HG03378 (cell line): ENCODE results near the gene CRYAB.

ENCODE experiments used
- ATAC-seq: cut with Tn5 transposase; IDR thresholded peaks from one replicate; pipeline ENCODE4 v1.9.1; 2021; ENCODE audit warnings: mild to moderate bottlenecking, moderate library complexity; ENCODE audit not compliant: unreplicated experiment

CRYAB gene

GRCh38 chr11:111911563-111912401 is at the start of gene CRYAB:
CRYAB (minus strand) TSS chr11:111911770; CDS start chr11:111911724, 46 bp downstream.
- ATAC-seq: no peak

DNA sequence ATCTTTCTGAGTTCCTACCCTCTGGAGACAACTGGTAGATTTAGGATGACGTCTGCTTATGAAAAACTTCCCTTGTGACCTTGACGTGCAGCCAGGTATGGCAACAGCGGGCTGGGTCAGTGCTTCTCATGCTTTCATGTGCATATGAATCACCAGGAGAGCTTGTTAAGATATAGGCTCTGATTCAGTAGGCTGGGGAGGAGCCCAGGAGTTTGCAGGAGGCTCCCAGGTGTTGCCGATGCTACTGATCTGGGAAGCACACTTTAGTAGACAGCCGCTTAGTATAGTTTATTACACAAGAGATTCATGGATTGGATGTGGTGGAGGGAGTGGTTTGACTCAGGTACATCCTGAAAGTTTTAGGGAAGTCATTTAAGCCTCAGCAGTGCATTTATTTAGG is 49.3 kb upstream of the CRYAB start:
- no peak for ATAC-seq

DNA sequence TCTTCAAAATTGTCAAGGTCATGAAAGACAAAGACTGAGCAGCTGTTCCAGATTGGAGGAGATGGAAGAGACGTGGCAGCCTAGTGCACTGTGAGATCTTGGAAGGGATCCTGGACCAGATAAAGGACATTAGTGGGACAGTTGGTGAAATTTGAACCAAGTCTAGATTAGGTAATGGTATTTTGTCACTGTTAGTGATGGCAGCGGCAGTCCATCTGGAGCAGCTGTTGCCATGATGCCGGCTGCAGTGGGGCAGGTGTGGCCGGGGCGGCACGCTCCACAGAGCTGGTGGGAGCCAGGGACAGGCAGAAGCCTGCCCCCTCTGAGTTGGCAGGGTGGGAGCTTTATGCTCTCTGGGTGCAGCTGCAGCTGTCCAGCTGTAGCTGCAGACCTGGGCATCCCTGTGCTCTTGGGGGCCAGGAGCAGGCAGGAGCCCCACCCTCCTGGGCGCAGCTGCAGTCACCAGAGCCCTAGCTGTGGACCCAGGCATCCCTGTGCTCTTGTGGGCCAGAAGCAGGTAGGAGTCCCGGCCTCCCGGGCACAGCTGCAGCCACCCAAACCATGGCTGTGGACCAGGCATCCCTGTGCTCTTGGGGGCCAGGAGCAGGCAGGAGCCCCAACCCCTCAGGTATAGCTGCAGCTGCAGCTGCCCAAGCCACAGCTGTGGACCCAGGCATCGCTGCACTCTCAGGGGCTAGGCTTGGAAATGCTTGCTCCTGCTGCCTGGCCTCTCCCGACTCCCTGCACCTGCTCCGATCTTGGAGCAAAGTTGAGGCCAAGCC is 46.3 kb upstream of the CRYAB start:
- no peak for ATAC-seq

DNA sequence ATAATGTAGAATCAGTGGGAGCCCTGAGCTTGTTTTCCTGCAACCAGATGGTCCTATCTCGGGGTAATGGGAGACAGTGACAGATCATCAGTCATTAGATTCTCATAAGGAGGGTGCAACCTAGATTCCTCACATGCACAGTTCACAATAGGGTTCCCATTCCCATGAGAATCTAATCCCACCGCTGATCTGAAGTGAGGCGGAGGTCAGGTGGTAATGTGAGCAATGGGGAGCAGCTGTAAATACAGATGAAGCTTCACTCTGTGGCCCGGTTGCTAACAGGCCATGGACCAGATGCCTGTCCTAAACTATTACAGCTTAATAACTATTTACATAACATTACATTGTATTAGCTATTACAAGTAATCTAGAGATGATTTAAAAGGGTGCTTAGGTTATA is 42.6 kb upstream of the CRYAB start:
- ATAC-seq: no peak

- ATAC-seq: no peak
Measured at GRCh38 chr11:111951565-111951964, 40.0 kb upstream of the CRYAB start.

DNA sequence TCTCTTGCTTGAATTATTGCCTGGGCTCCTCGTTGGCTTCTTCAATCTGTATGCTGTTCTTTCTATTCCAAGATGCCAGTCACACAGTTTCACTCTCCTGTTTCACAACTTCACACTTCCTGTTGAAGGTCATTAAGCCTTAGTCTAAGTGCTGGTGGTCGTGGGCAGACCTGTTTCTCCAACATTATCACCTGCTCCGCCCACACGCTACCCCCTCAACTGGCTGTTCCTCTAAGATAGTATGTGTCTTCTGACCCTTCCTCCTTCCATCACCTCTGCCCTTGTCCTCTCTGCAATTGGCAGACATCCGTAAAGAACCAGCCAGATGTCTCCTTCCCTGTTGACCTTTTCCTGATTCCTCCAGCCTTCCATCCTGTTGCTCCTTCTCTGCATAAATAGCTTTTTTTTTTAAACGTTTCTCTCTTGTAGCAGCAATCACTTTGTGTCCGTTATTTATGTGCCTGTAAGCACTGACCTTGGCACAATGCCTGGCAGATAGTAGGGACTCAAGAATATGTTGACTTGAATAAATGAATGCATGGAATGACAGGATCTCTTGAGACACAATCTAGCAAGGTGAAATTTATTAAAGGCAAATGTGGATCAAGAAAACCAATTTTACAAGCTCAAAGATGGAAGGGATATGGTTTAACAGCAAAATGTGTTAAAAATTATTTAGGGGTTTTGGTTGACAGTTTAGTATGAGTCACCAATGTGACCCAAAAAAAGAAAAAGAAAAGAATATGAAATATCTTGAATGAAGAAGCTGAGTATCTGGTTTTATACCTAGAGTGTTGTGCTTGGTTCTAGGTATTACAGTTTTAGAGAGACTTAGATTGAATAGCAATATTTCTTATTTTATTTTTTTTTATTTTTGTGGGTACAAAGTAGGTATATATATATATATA is 38.2 kb upstream of the CRYAB start:
- ATAC-seq: no peak

- ATAC-seq: no peak
Measured at GRCh38 chr11:111947143-111947542, 35.6 kb upstream of the CRYAB start.

GRCh38 chr11:111946499-111946898 is 34.9 kb upstream of the CRYAB start:
- no peak for ATAC-seq

- ATAC-seq: no peak
Measured at GRCh38 chr11:111945198-111945597, 33.6 kb upstream of the CRYAB start.

GRCh38 chr11:111944651-111945051 is 33.1 kb upstream of the CRYAB start:
- no peak for ATAC-seq

DNA sequence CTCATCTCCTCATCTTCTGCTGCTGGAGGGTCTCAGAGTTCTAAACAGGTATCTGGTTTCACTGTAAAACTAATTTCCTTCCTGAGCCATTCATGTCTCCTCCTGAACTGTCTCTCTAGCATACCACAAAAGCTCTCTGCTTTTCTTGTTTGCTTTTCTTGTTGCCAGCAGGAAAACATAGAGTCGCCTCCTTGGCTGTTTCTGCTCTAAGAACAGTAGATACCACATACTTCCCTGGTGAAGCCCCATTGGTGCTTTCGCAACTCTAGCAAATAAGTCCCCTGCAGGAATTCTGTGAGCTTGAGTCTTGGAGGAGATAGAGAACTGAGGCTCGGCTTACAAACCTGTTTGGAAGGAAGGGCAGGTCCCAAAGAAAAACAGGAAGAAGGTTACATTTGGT is 32.6 kb upstream of the CRYAB start:
- no peak for ATAC-seq

DNA sequence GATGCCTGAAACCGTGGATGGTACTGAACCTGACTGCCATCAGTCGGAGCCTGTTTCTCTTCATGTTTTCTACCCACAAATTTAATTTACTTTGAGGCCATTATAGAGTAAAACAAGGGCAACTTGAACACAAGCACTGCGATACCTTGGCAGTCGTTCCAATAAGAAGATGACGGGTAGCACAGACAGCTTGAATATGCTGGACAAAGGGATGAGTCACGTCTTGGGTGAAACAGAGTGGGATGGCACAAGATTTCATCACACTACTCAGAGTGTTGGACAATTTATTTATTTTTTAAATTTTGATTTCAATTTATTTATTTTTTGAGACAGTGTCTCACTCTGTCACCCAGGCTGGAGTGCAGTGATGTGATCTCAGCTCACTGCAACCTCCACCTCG is 31.3 kb upstream of the CRYAB start:
- ATAC-seq: no peak

DNA sequence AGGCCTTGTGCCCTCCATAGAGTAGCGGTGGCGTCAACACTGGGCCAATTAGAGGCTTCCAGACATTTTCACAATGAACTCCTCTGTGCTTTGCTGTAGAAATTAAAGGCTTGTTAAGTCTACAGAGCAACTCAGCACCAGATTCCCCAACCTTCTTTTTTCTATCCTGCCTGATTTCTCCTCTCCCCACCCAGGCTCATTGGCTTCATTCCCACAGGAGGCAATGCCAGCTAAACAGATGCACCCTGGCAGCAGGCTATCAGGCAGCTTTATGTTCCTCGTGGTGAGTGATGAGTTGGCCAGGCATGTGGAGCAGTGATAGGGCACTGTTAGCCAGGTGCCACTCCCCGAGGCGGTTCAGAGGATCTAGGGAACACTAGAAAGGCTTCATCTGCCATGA is 30.4 kb upstream of the CRYAB start:
- no peak for ATAC-seq

GRCh38 chr11:111939836-111940604 is 28.4 kb upstream of the CRYAB start:
- ATAC-seq: no peak

- ATAC-seq: peak; percentile 94
Measured at GRCh38 chr11:111938687-111939160, 27.2 kb upstream of the CRYAB start.

- no peak for ATAC-seq
Measured at GRCh38 chr11:111937844-111938243, 26.3 kb upstream of the CRYAB start.

- no peak for ATAC-seq
Measured at GRCh38 chr11:111937461-111937769, 25.8 kb upstream of the CRYAB start.

DNA sequence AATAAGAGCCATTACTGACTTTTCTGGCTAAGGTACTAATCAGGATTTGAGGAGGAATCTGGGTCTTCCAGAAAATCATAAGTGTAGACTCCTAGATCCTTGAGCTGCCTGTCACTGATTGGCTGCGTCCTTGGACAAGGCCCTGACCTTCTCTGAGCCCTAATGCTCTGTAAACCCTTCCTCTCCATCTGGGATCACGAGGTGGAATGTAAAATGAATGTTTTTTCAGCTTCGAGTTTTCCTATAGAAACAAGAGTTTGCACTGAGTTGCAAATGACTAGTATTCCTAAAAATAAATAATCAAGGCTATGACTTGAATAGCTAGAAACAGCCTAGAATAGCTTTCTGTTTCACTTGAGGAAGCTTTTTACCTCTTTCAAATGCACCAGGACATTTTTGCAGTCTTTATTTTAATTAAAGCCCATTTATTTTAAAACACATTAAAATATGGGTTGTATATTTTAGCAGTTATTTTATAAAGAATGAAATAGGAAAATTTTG is 24.5 kb upstream of the CRYAB start:
- no peak for ATAC-seq

GRCh38 chr11:111935317-111936039 is 23.9 kb upstream of the CRYAB start:
- no peak for ATAC-seq

DNA sequence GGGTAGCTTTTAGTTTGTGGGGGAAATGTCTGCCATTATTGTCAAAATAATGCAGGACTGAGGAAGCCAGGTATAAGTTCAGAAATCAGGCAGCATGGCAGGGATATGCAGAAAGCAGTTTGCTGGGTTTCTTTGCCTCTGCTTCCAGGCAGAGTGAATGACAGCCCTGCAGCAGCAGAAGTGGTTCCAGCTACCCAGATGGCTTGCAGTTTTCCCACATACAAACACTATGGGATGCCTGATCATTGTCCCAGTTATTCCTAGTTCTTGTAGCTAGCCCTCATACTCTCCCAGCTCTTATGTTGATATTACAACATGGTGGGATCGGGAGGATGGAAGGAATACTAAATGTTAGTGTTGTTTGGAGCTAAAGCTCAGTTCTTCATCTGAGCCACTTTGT is 22.7 kb upstream of the CRYAB start:
- ATAC-seq: no peak
